Measurements from ENCODE around the gene PRSS2. TPM values are rescaled to one million over a fixed set of nuclear protein-coding genes. Genes with fewer than 3 reads are reported as not detected.

Gene PRSS2
- total RNA-seq, 1 donor from 2014 or later = 2.0 TPM

- DNase-seq (ENCODE audit: low spot score) = no peak
- Mint-ChIP-seq H3K9me3 (ENCODE audit: unreplicated experiment) (no peaks in the 10 kb centered on the region), H3K27ac (ENCODE audit: unreplicated experiment) (no peak overlapping the region), H3K4me3 (ENCODE audit: unreplicated experiment) (no peak overlapping the region), H3K27me3 (ENCODE audit: unreplicated experiment) (no peaks in the 10 kb centered on the region), H3K36me3 (ENCODE audit: low read depth, unreplicated experiment) (no peaks in the 10 kb centered on the region), H3K4me1 (ENCODE audit: unreplicated experiment) (no peaks in the 10 kb centered on the region)
- no peak for TF ChIP-seq CTCF (IDR thresholded peaks at IDR 0.05; ENCODE audit: unreplicated experiment)
These were observed 48.8 kb downstream of the PRSS2 start for GRCh38 chr7:142819530-142819929.

DNA sequence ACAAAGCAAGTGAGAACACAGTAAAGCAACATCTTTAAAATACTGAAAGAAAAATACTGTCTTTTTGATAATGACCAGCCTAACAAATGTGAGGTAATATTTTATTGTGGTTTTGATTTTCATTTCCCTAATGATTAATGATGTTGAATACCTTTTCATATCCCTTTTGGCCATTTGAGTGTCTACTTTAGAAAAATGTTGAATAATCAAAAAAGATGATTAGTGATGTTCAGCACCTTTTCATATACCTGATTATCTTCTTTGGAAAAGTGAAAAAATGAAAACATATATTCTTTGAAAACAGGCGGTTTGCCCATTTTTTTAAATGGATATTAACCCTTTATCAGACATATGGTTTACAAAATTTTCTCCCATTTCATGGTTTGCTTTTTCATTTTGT is 51.9 kb downstream of the PRSS2 start:
- DNase-seq (ENCODE audit: low spot score) = no peak
- Mint-ChIP-seq H3K27me3 (ENCODE audit: unreplicated experiment) (no peaks in the 10 kb centered on the region), H3K27ac (ENCODE audit: unreplicated experiment) (no peak overlapping the region), H3K9me3 (ENCODE audit: unreplicated experiment) (peaks cover 4% of the 10 kb centered on the region), H3K36me3 (ENCODE audit: low read depth, unreplicated experiment) (no peaks in the 10 kb centered on the region), H3K4me3 (ENCODE audit: unreplicated experiment) (no peak overlapping the region), H3K4me1 (ENCODE audit: unreplicated experiment) (no peaks in the 10 kb centered on the region)
- no peak for TF ChIP-seq CTCF (IDR thresholded peaks at IDR 0.05; ENCODE audit: unreplicated experiment)

Other genes starting within 250 kb of the PRSS2 start
- gene PRSS1, start 21.5 kb upstream of the PRSS2 start, total RNA-seq (ENCODE audit: unreplicated experiment) = 0.82 TPM
- 3.8 TPM for gene EPHB6, start 84.1 kb downstream of the PRSS2 start, total RNA-seq (ENCODE audit: unreplicated experiment)
- not detected for gene TRPV6, start 114.8 kb downstream of the PRSS2 start, total RNA-seq (ENCODE audit: unreplicated experiment)
- not detected for gene TRPV5, start 162.8 kb downstream of the PRSS2 start, total RNA-seq (ENCODE audit: unreplicated experiment)
- not detected for gene LLCFC1, start 168.5 kb downstream of the PRSS2 start, total RNA-seq (ENCODE audit: unreplicated experiment)
- gene KEL, start 191.4 kb downstream of the PRSS2 start, total RNA-seq (ENCODE audit: unreplicated experiment) = 0.74 TPM